Activated CD8-positive, alpha-beta memory T cell treated with anti-CD3 and anti-CD28 coated beads, Interleukin-2, amount 50 U/mL, for 1 hour (primary cell): ENCODE results near the gene USP10.

Experiments used
- DNase-seq: peaks from one replicate; pipeline ENCODE4 v3.0.0-alpha.2; 2020; ENCODE audit errors: extremely low read depth

Gene USP10

GRCh38 chr16:84803146-84803545, 103.3 kb downstream of the USP10 start:
- no peak for DNase-seq

- no peak for DNase-seq
These were observed 104.5 kb downstream of the USP10 start for GRCh38 chr16:84804326-84804725.

DNA sequence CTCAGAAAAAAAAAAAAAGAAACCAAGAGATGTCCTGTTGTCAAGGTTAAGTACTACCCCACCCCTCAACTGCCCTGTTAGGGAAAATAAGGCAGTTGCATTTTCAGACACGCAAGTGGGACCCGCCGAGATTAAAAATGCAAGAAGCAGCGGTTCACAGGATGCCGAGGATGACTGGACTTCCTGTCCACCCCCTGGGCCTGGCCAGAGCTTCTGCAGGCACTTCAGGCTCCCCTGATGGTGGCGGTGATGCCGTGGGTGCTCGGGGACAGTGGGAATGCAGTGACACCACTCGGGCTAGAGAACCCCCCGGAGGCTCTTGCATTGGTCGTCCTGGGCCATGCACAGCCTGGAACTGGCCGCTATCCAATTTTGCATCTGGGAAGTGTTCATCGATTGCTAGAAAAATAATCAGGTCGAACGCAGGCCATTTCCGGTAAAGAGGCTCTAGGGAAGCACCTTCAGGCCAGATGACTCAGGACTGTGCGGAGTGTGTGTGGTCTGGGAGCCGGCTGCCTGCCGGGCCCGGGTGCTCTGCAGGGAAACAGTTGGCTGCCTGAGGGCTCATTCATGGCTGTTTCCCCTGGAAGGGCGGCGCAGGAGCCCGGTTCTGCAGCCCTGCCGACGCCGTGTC, 106.6 kb downstream of the USP10 start:
- DNase-seq: no peak

- DNase-seq: no peak
These were observed 107.1 kb downstream of the USP10 start for GRCh38 chr16:84806890-84807258.

GRCh38 chr16:84807776-84808175, 108.0 kb downstream of the USP10 start:
- no peak for DNase-seq

DNA sequence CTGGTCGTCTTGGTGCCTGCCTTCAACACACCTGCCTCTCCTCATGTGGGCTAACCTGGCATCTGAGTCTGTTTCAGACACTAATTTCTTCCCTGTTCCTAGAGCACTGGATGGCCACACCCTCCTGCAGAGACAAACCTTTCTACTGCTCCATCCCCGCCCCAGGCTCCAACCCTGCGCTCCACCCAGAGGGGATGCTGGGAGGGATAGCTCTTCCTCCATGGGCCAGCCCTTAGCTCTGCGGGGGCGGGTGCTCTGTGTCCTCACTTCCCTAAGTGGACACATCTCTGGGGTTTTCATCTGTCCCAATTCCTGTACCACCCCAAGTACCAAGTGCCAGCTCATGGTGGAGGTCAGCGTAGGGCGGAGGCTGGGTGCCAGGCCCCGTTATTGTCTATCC, 109.0 kb downstream of the USP10 start:
- DNase-seq: no peak

DNA sequence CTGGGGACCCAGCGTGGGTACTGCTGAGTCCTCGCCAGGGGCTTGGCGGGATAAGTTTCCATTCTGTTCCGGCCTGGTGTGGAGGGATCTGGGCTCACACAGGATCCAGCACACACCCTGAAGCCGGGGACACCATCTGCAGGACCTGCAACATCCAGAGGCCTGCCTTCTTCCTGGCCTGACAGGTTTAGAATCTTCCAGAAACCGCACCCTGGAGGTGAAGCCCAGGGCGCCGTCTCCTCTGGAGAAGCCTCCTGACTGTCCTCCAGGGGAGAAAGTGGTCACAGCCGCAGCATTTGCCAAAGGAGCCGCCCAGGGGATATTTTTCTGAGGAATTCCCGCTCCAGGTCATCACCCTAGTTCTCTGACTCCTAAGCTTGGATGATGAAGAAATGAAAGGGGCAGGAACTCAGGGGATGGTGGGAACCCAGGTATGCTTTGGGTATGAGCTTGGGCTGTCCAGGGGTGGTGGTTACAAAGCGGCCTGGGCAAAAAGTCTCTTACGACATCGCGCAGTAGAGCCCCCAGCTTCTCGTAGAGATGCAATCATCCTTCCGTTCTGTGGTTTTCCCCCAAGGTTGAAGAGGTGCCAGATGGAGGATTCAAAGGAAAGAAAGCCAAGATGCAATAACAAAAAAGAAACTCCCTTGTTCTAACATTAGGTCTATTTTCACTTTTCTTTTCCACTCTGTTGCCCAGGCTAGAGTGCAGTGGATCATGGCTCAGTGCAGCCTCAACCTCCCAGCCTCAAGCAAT, 110.9 kb downstream of the USP10 start:
- no peak for DNase-seq

DNA sequence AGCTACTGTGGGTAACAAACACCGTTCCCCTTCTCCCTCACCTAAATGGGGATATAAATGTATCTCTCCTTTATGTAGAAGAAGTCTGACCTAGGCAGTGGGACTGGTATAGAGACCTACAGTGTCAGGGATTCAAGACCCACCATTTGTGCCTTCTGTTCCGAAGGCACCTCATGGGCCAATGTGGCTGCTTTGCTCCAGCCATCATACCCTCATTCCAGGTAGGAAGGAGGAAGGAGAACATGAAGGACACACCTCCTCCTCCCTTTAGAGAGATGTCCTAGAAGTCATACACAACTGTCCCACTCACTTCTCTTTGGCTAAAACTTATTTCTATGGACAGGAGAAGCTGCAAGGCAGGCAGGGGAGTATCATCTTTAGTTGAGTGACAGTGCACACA, 111.7 kb downstream of the USP10 start:
- DNase-seq: no peak

DNA sequence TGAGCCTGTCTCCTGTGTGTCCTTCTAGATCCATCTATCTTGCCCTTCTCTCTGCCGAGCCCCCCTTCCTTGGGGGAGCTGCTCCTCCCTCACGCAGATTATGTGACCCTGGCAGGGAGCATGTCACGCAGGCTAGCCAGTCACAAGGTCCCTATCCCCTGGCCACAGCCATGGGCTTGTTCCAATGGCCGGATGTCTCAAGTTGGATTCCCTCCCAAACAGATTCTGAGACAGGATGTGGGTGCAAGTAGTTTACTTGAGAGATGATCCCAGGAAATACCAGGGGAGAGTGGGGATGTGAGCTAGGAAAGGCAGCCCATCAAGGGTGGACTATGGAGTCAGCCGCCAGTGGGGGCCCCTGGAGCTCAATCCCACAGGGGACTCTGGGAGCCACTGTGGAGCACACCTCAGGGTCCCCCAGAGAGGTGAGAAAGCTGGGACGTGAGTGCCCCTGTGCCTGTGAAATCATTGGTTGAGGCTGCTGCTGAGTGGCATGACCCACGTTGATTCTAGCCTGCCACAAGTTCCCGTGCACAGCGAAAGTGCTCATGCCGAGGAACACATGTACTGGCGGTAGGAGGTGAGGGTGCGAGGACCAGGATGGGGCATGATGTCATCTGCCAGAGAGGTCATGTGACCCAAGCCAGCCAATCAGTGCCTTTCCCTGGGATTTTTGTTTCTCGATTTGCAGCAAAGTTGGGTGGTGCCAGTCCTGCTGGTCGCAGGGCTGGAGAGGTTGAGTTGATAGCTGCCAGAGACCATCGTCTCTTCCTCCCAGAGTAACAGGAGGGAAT, 113.5 kb downstream of the USP10 start:
- DNase-seq: no peak

GRCh38 chr16:84815462-84815861, 115.7 kb downstream of the USP10 start:
- DNase-seq: no peak

DNA sequence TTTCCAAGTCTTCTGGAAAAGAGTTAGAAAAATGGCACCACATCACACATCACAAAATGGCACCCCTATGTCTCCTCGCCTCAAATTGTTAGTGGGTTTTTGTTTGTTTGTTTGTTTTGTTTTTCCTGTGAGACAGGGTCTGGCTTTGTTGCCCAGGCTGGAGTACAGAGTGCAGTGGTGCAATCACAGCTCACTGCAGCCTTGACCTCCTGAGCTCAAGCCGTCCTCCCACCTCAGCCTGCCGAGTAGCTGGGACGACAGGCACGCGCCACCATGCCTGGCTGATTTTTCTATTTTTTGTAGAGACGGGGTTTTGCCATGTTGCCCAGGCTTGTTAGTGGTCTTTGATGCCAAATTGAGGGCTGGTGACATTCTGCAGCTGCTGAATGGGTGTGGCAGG, 116.2 kb downstream of the USP10 start:
- DNase-seq: no peak

- no peak for DNase-seq
These were observed 116.7 kb downstream of the USP10 start for GRCh38 chr16:84816485-84816884.

DNA sequence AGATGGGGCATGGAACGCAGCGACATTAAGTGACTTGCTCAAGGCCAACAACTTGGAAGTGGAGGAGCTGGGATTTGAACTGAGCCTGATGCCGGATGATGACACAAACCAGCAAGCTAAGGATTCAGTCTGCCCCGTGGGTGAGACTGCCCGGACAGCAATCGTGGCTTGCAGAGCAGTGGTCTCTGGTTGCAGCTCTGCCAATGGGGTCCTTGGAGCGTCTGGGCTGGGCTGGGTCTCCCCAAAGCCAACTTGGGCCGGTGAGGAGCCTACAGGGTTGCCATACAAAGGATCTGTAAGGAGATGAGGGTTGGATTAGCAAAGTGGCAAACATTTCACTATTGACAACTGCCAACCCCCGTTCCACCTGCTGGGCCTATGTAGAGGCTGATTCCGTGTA, 117.4 kb downstream of the USP10 start:
- DNase-seq: no peak

DNA sequence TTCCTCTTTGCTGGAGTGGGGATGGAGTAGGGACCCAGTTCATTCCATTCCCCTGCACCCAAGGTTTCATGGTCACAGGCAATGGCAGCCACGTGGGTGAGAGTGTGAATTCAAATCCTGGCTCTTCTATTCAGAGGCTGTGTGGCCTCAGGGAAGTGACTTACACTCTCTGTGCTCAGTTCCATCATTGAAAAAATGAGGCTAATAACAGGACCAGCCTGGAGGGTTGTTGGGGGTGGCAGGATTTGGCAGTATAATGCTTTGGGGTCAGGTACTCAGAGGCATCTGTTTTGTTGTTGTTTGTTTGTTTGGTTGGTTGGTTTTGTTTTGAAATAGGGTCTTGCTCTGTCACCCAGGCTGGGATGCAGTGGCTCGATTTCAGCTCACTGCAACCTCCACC, 117.8 kb downstream of the USP10 start:
- no peak for DNase-seq

DNA sequence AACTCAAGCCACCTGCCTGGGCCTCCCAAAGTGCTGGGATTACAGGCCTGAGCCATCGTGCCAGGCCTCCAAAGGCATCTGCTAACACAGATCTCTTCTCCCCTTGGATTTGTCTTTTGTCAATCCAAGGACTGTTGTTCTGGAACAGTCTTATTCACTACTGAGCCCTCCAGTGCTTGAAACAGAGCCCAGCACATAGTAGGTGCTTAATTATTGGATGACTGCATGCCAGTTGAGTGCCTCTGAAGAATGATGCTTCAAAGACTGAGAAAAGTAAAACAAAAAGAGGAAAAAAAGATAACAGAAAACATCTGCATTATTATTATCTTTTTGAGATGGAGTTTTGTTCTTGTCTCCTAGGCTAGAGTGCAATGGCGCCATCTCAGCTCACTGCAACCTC, 118.3 kb downstream of the USP10 start:
- DNase-seq: no peak

- no peak for DNase-seq
These were observed 119.3 kb downstream of the USP10 start for GRCh38 chr16:84818989-84819643.

GRCh38 chr16:84819644-84820304, 120.0 kb downstream of the USP10 start, which contains the start of gene CRISPLD2:
Gene CRISPLD2, plus strand, starts transcription at chr16:84819985. Its CDS starts 18,511 bp downstream, at chr16:84838496.
- DNase-seq: peak; percentile 60

- no peak for DNase-seq
These were observed 120.5 kb downstream of the USP10 start for GRCh38 chr16:84820305-84820684.

DNA sequence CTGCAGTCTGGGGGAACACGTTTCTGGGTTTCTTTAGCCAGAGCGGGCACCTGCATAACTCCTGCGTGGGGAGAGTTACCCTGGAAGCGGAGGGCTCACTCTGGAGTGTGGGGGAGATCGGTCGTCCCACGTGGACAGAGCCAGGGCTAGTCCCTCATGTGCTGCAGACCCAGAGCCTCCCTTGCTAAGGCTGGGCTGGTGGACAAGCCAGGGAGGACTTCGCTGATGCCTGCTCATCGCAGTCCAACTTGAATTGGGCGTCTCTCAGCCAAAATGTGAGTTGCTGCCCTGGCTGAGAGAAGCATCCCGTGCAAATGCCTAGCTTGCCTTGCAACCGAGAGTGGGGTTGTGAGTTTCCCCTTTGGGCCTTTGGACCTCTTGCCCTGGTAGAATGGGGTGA, 121.0 kb downstream of the USP10 start:
- no peak for DNase-seq

DNA sequence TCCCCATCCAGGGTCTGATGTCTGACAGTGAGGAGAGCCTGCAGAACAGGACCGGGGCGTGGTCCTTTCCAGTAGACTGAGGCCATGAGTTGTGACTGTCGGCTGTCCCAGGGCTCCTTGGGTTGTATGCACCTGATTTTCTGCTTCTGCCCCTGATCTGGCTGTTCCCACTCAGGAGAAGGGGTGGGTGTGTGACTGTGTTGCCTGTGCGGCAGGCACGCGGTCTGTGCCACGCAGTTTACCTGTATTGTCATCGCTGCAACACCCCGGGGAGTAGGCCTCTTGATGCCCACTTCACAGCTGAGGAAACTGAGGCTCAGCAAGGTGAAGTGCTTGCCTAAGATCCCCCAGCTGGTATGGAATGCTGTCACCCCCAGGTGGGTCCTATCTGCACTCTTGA, 121.4 kb downstream of the USP10 start:
- no peak for DNase-seq
